Gastrocnemius medialis (tissue), 4 donors: Measurements from ENCODE around the gene LDLRAD4.

Experiments
- CTCF ChIP-seq, 5 experiments: fragments of 450-650 bp in 3 of 5; fragments of 200-600 bp in 2 of 5; sonication (generic) in 2 of 5; IDR thresholded peaks in 4 of 5; conservative IDR thresholded peaks in 1 of 5; 1 replicate in 4 of 5; 2 replicates in 1 of 5; pipeline ENCODE4 v1.5.1; 2016 to 2019; ENCODE audit warnings: antibody characterized with exemption in 5 of 5, mild to moderate bottlenecking in 3 of 5, moderate library complexity in 3 of 5
- POLR2A ChIP-seq, 2 donors: fragments of 450-650 bp; IDR thresholded peaks; one replicate each; pipeline ENCODE4 v1.6.1; 2017; ENCODE audit warnings: antibody characterized with exemption in 2 of 2, mild to moderate bottlenecking in 2 of 2, moderate library complexity in 2 of 2

- no peak for TF ChIP-seq CTCF (IDR thresholded peaks at IDR 0.05 in 4 of 5, conservative IDR thresholded peaks at IDR 0.05 in 1 of 5)
- TF ChIP-seq POLR2A (IDR thresholded peaks at IDR 0.05), result no peak
Observed at GRCh38 chr18:13633700-13634099, 415.1 kb downstream of the LDLRAD4 start.
